ENCODE data around the gene RAB4A.

DNA sequence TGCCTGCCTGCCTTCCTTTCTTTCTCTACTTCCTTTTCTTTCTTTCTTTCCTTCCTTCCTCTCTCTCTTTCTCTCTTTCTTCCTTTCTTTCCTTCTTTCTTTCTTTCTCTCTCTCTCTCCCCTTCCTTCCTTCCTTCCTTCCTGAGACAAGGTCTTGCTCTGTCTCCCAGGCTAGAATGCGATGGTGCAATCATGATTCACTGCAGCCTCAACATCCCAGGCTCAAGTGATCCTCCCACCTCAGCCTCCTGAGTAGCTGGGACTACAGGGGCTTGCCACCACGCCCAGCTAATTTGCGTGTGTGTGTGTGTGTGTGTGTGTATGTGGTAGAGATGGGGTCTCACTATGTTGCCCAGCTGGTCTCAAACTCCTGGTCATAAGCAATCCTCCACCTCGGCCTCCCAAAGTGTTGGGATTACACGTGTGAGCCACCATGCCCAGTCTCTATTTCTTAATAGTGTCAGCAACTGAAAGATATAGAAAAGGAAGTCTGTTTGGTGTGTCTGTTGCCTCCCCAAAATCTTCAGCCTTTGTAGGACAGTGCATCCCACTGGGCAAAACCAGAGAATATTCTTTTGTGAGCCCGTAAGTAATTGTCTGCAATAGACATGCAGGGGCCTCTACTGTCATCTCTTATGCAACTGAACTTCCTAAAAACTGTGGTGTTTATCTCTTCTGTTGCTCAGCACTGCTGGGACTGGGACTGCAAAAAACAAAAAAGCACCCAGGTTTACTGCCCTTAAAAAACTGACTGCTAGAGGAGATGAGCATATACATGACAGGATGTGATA is 20.9 kb upstream of the RAB4A start:
- TF ChIP-seq RFX5 (IDR thresholded peaks at IDR 0.05) (no peak), RAD21 (conservative IDR thresholded peaks at IDR 0.05 in 1 of 2, IDR thresholded peaks at IDR 0.05 in 1 of 2) (no peak), POLR2A (IDR thresholded peaks at IDR 0.05; ENCODE audit: low read length) (no peak), BHLHE40 (IDR thresholded peaks at IDR 0.05; ENCODE audit: low read depth, low read length) (no peak), JUN (IDR thresholded peaks at IDR 0.05) (no peak), SREBF2 (IDR thresholded peaks at IDR 0.05) (no peak), CBX2 (IDR thresholded peaks at IDR 0.05; ENCODE audit: borderline replicate concordance, low read depth) (no peak), ESRRA (IDR thresholded peaks at IDR 0.05; ENCODE audit: borderline replicate concordance, low read length) (no peak), SMC3 (IDR thresholded peaks at IDR 0.05) (no peak)
- TF ChIP-seq, protein P1, sequence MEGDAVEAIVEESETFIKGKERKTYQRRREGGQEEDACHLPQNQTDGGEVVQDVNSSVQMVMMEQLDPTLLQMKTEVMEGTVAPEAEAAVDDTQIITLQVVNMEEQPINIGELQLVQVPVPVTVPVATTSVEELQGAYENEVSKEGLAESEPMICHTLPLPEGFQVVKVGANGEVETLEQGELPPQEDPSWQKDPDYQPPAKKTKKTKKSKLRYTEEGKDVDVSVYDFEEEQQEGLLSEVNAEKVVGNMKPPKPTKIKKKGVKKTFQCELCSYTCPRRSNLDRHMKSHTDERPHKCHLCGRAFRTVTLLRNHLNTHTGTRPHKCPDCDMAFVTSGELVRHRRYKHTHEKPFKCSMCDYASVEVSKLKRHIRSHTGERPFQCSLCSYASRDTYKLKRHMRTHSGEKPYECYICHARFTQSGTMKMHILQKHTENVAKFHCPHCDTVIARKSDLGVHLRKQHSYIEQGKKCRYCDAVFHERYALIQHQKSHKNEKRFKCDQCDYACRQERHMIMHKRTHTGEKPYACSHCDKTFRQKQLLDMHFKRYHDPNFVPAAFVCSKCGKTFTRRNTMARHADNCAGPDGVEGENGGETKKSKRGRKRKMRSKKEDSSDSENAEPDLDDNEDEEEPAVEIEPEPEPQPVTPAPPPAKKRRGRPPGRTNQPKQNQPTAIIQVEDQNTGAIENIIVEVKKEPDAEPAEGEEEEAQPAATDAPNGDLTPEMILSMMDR (IDR thresholded peaks at IDR 0.05), result no peak
- TF ChIP-seq, protein P2, sequence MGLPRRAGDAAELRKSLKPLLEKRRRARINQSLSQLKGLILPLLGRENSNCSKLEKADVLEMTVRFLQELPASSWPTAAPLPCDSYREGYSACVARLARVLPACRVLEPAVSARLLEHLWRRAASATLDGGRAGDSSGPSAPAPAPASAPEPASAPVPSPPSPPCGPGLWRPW (IDR thresholded peaks at IDR 0.05), result no peak

Data from A549 (cell line).